Measurements from ENCODE around the gene NT5DC4. TPM values are rescaled to one million over a fixed set of nuclear protein-coding genes. Genes with fewer than 3 reads are reported as not detected.
A peak's percentile ranks its signal among the peaks of the same experiment; 100 is the strongest.

Gene NT5DC4
- polyA plus RNA-seq, 3 donors from 2014 or later, result 0.24 TPM; not detected in 2

GRCh38 chr2:112721819-112722522, 1.2 kb downstream of the NT5DC4 start:
- Mint-ChIP-seq H3K27ac (no peak overlapping the region), H3K4me3 (no peak overlapping the region), H3K27me3 (ENCODE audit: low read depth in 3 of 3) (peaks cover 0 to 1% (median 0%) of the 10 kb centered on the region in 3 donors), H3K4me1 (peaks cover 5 to 7% of the 10 kb centered on the region in 2 donors), H3K36me3 (no peaks in the 10 kb centered on the region), H3K9me3 (no peaks in the 10 kb centered on the region)
- no peak for DNase-seq

GRCh38 chr2:112722816-112723546, 2.2 kb downstream of the NT5DC4 start:
- Mint-ChIP-seq H3K4me1 (peaks cover 5 to 7% of the 10 kb centered on the region in 2 donors), H3K9me3 (no peaks in the 10 kb centered on the region), H3K27ac (no peak overlapping the region), H3K4me3 (no peak overlapping the region), H3K36me3 (no peaks in the 10 kb centered on the region), H3K27me3 (ENCODE audit: low read depth in 3 of 3) (peaks cover 0 to 1% (median under 1%) of the 10 kb centered on the region in 3 donors)
- DNase-seq, result no peak

GRCh38 chr2:112723547-112723940, 2.7 kb downstream of the NT5DC4 start:
- no peak overlapping the region for H3K4me3 Mint-ChIP-seq
- peaks cover 5 to 7% of the 10 kb centered on the region in 2 donors for H3K4me1 Mint-ChIP-seq
- no peak for DNase-seq
- no peaks in the 10 kb centered on the region for H3K36me3 Mint-ChIP-seq
- H3K27ac Mint-ChIP-seq, result no peak overlapping the region
- H3K27me3 Mint-ChIP-seq (ENCODE audit: low read depth in 3 of 3), result peaks cover 0 to 2% (median 1%) of the 10 kb centered on the region in 3 donors
- H3K9me3 Mint-ChIP-seq, result no peaks in the 10 kb centered on the region

- H3K36me3 Mint-ChIP-seq, result no peaks in the 10 kb centered on the region
- no peak overlapping the region for H3K27ac Mint-ChIP-seq
- H3K9me3 Mint-ChIP-seq, result no peaks in the 10 kb centered on the region
- H3K27me3 Mint-ChIP-seq (ENCODE audit: low read depth in 3 of 3), result peaks cover 0 to 2% (median 1%) of the 10 kb centered on the region in 3 donors
- no peak for DNase-seq
- peaks cover 5 to 7% of the 10 kb centered on the region in 2 donors for H3K4me1 Mint-ChIP-seq
- H3K4me3 Mint-ChIP-seq, result no peak overlapping the region
These were observed 3.2 kb downstream of the NT5DC4 start for GRCh38 chr2:112723995-112724394.

GRCh38 chr2:112724591-112725525, 4.0 kb downstream of the NT5DC4 start:
- Mint-ChIP-seq H3K27ac (no peak overlapping the region), H3K36me3 (no peaks in the 10 kb centered on the region), H3K27me3 (ENCODE audit: low read depth in 3 of 3) (peaks cover 0 to 2% (median 1%) of the 10 kb centered on the region in 3 donors), H3K4me1 (peaks cover 5 to 7% of the 10 kb centered on the region in 2 donors), H3K4me3 (no peak overlapping the region), H3K9me3 (no peaks in the 10 kb centered on the region)
- no peak for DNase-seq

GRCh38 chr2:112725545-112726457, 5.0 kb downstream of the NT5DC4 start:
- H3K9me3 Mint-ChIP-seq, result no peaks in the 10 kb centered on the region
- peaks cover 0 to 2% (median 1%) of the 10 kb centered on the region in 3 donors for H3K27me3 Mint-ChIP-seq (ENCODE audit: low read depth in 3 of 3)
- peak overlapping the region in 1 of 6 donors; percentile 23 for H3K27ac Mint-ChIP-seq
- DNase-seq, result no peak
- H3K4me1 Mint-ChIP-seq, result peaks cover 5 to 7% of the 10 kb centered on the region in 2 donors
- H3K4me3 Mint-ChIP-seq, result no peak overlapping the region
- H3K36me3 Mint-ChIP-seq, result no peaks in the 10 kb centered on the region

- H3K4me1 Mint-ChIP-seq, result peaks cover 5 to 7% of the 10 kb centered on the region in 2 donors
- H3K27ac Mint-ChIP-seq, result peak overlapping the region in 3 of 6 donors; percentile 1 to 56 (median 55)
- H3K27me3 Mint-ChIP-seq (ENCODE audit: low read depth in 3 of 3), result peaks cover 0 to 2% (median 1%) of the 10 kb centered on the region in 3 donors
- no peak overlapping the region for H3K4me3 Mint-ChIP-seq
- no peaks in the 10 kb centered on the region for H3K9me3 Mint-ChIP-seq
- H3K36me3 Mint-ChIP-seq, result no peaks in the 10 kb centered on the region
- peak; percentile 80 to 87 (median 83) for DNase-seq
These were observed 5.8 kb downstream of the NT5DC4 start for GRCh38 chr2:112726487-112727190.

GRCh38 chr2:112727276-112728028, 6.6 kb downstream of the NT5DC4 start:
- Mint-ChIP-seq H3K4me1 (peaks cover 5 to 7% of the 10 kb centered on the region in 2 donors), H3K9me3 (no peaks in the 10 kb centered on the region), H3K36me3 (no peaks in the 10 kb centered on the region), H3K4me3 (no peak overlapping the region), H3K27ac (peak overlapping the region in 1 of 6 donors; percentile 1), H3K27me3 (ENCODE audit: low read depth in 3 of 3) (peaks cover 0 to 2% (median 1%) of the 10 kb centered on the region in 3 donors)
- no peak for DNase-seq

GRCh38 chr2:112728029-112728362, 7.2 kb downstream of the NT5DC4 start:
- DNase-seq, result no peak
- peaks cover 5 to 7% of the 10 kb centered on the region in 2 donors for H3K4me1 Mint-ChIP-seq
- no peaks in the 10 kb centered on the region for H3K9me3 Mint-ChIP-seq
- H3K4me3 Mint-ChIP-seq, result no peak overlapping the region
- H3K27ac Mint-ChIP-seq, result no peak overlapping the region
- H3K27me3 Mint-ChIP-seq (ENCODE audit: low read depth in 3 of 3), result peaks cover 0 to 2% (median 1%) of the 10 kb centered on the region in 3 donors
- no peaks in the 10 kb centered on the region for H3K36me3 Mint-ChIP-seq

GRCh38 chr2:112728378-112729175, 7.8 kb downstream of the NT5DC4 start:
- Mint-ChIP-seq H3K9me3 (no peaks in the 10 kb centered on the region), H3K27ac (no peak overlapping the region), H3K36me3 (no peaks in the 10 kb centered on the region), H3K4me3 (no peak overlapping the region), H3K27me3 (ENCODE audit: low read depth in 3 of 3) (peaks cover 0 to 2% (median 1%) of the 10 kb centered on the region in 3 donors), H3K4me1 (peaks cover 5 to 7% of the 10 kb centered on the region in 2 donors)
- DNase-seq, result no peak

- DNase-seq, result no peak
- no peak overlapping the region for H3K4me3 Mint-ChIP-seq
- no peaks in the 10 kb centered on the region for H3K36me3 Mint-ChIP-seq
- H3K9me3 Mint-ChIP-seq, result no peaks in the 10 kb centered on the region
- peaks cover 0 to 2% (median 0%) of the 10 kb centered on the region in 3 donors for H3K27me3 Mint-ChIP-seq (ENCODE audit: low read depth in 3 of 3)
- H3K4me1 Mint-ChIP-seq, result peaks cover 5 to 7% of the 10 kb centered on the region in 2 donors
- peak overlapping the region in 1 of 6 donors; percentile 40 for H3K27ac Mint-ChIP-seq
These were observed 9.4 kb downstream of the NT5DC4 start for GRCh38 chr2:112730216-112730615.
